ENCODE data around the gene SOBP.
A peak's percentile ranks its signal among the peaks of the same experiment; 100 is the strongest.
"Not testable (repeated sequence)": the region's sequence is repeated elsewhere in the genome, so short reads cannot be mapped to it uniquely, and the experiment has no call there.

SOBP gene

GRCh38 chr6:107511511-107511993 is 21.6 kb downstream of the SOBP start:
- TF ChIP-seq CTCF (IDR thresholded peaks at IDR 0.05): no peak
- peaks cover 34% of the 10 kb centered on the region for H3K9me3 Mint-ChIP-seq
- DNase-seq: no peak
- peaks cover 20% of the 10 kb centered on the region for H3K4me1 Mint-ChIP-seq
- H3K27ac Mint-ChIP-seq: peak overlapping the region; percentile 61
- H3K36me3 Mint-ChIP-seq (ENCODE audit: low read depth): peaks cover 91% of the 10 kb centered on the region
- no peaks in the 10 kb centered on the region for H3K27me3 Mint-ChIP-seq (ENCODE audit: low read depth, poor library complexity)
- H3K4me3 Mint-ChIP-seq: no peak overlapping the region

- H3K4me3 Mint-ChIP-seq: no peak overlapping the region
- no peak for TF ChIP-seq CTCF (IDR thresholded peaks at IDR 0.05)
- H3K9me3 Mint-ChIP-seq: peaks cover 45% of the 10 kb centered on the region
- DNase-seq: no peak
- H3K4me1 Mint-ChIP-seq: peaks cover 20% of the 10 kb centered on the region
- peaks cover 92% of the 10 kb centered on the region for H3K36me3 Mint-ChIP-seq (ENCODE audit: low read depth)
- H3K27ac Mint-ChIP-seq: no peak overlapping the region
- H3K27me3 Mint-ChIP-seq (ENCODE audit: low read depth, poor library complexity): no peaks in the 10 kb centered on the region
Measured at GRCh38 chr6:107513214-107513613, 23.3 kb downstream of the SOBP start.

- no peaks in the 10 kb centered on the region for H3K27me3 Mint-ChIP-seq (ENCODE audit: low read depth, poor library complexity)
- peaks cover 82% of the 10 kb centered on the region for H3K36me3 Mint-ChIP-seq (ENCODE audit: low read depth)
Measured at GRCh38 chr6:107515955-107516354, 26.0 kb downstream of the SOBP start.

GRCh38 chr6:107517274-107517673 is 27.4 kb downstream of the SOBP start:
- TF ChIP-seq CTCF (IDR thresholded peaks at IDR 0.05): no peak
- no peaks in the 10 kb centered on the region for H3K27me3 Mint-ChIP-seq (ENCODE audit: low read depth, poor library complexity)
- peaks cover 80% of the 10 kb centered on the region for H3K36me3 Mint-ChIP-seq (ENCODE audit: low read depth)
- no peak for DNase-seq
- no peak overlapping the region for H3K4me3 Mint-ChIP-seq
- H3K27ac Mint-ChIP-seq: no peak overlapping the region
- H3K4me1 Mint-ChIP-seq: no peaks in the 10 kb centered on the region
- peaks cover 45% of the 10 kb centered on the region for H3K9me3 Mint-ChIP-seq

More at GRCh38 chr6:107515955-107516354, 26.0 kb downstream of the SOBP start:
- H3K9me3 Mint-ChIP-seq: peaks cover 45% of the 10 kb centered on the region
- no peak for DNase-seq
- no peak overlapping the region for H3K27ac Mint-ChIP-seq
- TF ChIP-seq CTCF (IDR thresholded peaks at IDR 0.05): no peak
- H3K4me3 Mint-ChIP-seq: no peak overlapping the region
- no peaks in the 10 kb centered on the region for H3K4me1 Mint-ChIP-seq

GRCh38 chr6:107519224-107519623 is 29.3 kb downstream of the SOBP start:
- Mint-ChIP-seq H3K36me3 (ENCODE audit: low read depth) (peaks cover 83% of the 10 kb centered on the region), H3K9me3 (peaks cover 33% of the 10 kb centered on the region)
- not testable (repeated sequence) for H3K4me3 Mint-ChIP-seq; H3K4me1 Mint-ChIP-seq; H3K27ac Mint-ChIP-seq; H3K27me3 Mint-ChIP-seq (ENCODE audit: low read depth, poor library complexity); DNase-seq

- H3K4me1 Mint-ChIP-seq: not testable (repeated sequence)
Measured at GRCh38 chr6:107520706-107521105, 30.8 kb downstream of the SOBP start.

GRCh38 chr6:107523054-107523791 is 33.3 kb downstream of the SOBP start:
- H3K4me1 Mint-ChIP-seq: peaks cover 15% of the 10 kb centered on the region
- H3K36me3 Mint-ChIP-seq (ENCODE audit: low read depth): peaks cover 77% of the 10 kb centered on the region
- no peaks in the 10 kb centered on the region for H3K9me3 Mint-ChIP-seq
- no peak for TF ChIP-seq CTCF (IDR thresholded peaks at IDR 0.05)
- H3K27me3 Mint-ChIP-seq (ENCODE audit: low read depth, poor library complexity): peaks cover 3% of the 10 kb centered on the region
- H3K4me3 Mint-ChIP-seq: no peak overlapping the region
- H3K27ac Mint-ChIP-seq: no peak overlapping the region
- no peak for DNase-seq

More at GRCh38 chr6:107520706-107521105, 30.8 kb downstream of the SOBP start:
- H3K9me3 Mint-ChIP-seq: peaks cover 19% of the 10 kb centered on the region
- DNase-seq; H3K4me3 Mint-ChIP-seq; H3K27me3 Mint-ChIP-seq (ENCODE audit: low read depth, poor library complexity); H3K27ac Mint-ChIP-seq: not testable (repeated sequence)
- H3K36me3 Mint-ChIP-seq (ENCODE audit: low read depth): peaks cover 83% of the 10 kb centered on the region

Data from nephron progenitor cell (in vitro differentiated cells).